ENCODE data around the gene FGF14. TPM values are rescaled to one million over a fixed set of nuclear protein-coding genes. Genes with fewer than 3 reads are reported as not detected.

Gene FGF14
- total RNA-seq, 1 donor from 2014 or later = 0.06 TPM

DNA sequence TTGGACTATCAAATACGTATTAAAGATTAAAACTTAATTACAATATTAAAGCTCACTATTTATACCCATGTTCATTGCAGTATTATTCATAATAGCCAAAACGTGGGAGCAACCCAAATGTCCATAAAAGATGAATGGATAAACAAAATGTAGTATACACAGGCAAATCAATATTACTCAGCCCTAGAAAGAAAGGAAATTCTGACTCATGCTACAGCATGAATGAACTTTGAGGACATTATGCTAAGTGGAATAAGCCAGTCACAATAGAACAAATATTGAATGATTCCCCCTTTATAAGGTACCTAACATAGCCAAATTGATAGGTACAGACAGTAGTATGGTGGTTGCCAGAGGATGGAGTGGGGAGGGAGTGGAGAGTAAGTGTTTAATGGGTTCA lies 457.3 kb downstream of the FGF14 start:
- no peak overlapping the region for H3K4me3 ChIP-seq (ENCODE audit: low read depth, low read length)
- TF ChIP-seq, protein P1, sequence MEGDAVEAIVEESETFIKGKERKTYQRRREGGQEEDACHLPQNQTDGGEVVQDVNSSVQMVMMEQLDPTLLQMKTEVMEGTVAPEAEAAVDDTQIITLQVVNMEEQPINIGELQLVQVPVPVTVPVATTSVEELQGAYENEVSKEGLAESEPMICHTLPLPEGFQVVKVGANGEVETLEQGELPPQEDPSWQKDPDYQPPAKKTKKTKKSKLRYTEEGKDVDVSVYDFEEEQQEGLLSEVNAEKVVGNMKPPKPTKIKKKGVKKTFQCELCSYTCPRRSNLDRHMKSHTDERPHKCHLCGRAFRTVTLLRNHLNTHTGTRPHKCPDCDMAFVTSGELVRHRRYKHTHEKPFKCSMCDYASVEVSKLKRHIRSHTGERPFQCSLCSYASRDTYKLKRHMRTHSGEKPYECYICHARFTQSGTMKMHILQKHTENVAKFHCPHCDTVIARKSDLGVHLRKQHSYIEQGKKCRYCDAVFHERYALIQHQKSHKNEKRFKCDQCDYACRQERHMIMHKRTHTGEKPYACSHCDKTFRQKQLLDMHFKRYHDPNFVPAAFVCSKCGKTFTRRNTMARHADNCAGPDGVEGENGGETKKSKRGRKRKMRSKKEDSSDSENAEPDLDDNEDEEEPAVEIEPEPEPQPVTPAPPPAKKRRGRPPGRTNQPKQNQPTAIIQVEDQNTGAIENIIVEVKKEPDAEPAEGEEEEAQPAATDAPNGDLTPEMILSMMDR (conservative IDR thresholded peaks at IDR 0.05; ENCODE audit: low read depth, low read length) = no peak
- no peak for DNase-seq (ENCODE audit: low read depth)

DNA sequence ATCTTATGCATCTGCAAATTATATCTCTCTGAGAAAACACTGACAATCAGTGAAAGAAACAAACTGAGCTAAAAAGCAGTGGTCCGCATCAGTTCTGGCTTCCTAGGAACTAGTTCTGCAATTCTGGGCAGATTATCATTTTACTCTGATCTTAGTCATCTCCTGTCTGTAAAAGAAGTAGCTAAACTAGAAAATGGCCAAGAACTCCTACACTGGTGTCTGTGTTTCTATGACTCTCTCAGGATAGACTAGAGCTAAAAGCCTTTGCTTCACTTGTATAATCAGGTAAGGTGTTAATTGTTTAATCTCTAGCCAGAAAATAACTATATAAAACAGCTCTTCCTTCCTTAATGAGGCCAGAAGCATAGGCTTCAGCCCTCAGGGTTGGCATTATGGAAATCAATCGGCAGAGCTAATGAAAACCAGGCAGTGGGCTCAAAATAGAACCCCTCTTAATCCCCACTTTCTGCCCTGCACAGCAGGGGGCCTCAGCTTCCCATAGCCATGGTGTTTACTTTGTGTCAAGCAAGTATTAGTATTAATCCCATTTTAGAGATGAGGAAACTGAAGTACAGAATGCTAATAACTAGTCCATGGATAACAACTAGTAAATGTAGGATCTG lies 459.2 kb downstream of the FGF14 start:
- no peak for DNase-seq (ENCODE audit: low read depth)
- no peak overlapping the region for H3K4me3 ChIP-seq (ENCODE audit: low read depth, low read length)
- TF ChIP-seq, protein P1 (conservative IDR thresholded peaks at IDR 0.05; ENCODE audit: low read depth, low read length) = peak; percentile 36

DNA sequence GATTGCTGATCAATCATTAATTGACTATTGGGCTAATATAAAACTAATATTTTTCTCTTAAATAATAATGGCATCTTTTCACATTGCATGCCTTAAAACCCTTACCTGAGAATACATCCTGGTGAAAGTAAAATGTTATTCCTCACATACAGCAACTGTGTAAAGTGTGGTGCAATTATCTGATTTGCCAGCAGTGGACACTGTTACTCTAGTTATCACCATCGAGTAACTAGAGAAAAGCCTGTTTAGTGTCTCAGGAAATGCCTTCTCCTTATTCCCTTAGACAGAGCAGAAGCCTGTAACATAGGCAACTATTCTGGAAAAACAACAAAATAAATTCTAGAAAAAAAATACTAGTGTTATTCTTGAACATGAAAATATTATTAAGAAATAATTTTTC lies 459.8 kb downstream of the FGF14 start:
- H3K4me3 ChIP-seq (ENCODE audit: low read depth, low read length) = no peak overlapping the region
- TF ChIP-seq, protein P1 (conservative IDR thresholded peaks at IDR 0.05; ENCODE audit: low read depth, low read length) = peak; percentile 92
- peak; percentile 18 for DNase-seq (ENCODE audit: low read depth)

DNA sequence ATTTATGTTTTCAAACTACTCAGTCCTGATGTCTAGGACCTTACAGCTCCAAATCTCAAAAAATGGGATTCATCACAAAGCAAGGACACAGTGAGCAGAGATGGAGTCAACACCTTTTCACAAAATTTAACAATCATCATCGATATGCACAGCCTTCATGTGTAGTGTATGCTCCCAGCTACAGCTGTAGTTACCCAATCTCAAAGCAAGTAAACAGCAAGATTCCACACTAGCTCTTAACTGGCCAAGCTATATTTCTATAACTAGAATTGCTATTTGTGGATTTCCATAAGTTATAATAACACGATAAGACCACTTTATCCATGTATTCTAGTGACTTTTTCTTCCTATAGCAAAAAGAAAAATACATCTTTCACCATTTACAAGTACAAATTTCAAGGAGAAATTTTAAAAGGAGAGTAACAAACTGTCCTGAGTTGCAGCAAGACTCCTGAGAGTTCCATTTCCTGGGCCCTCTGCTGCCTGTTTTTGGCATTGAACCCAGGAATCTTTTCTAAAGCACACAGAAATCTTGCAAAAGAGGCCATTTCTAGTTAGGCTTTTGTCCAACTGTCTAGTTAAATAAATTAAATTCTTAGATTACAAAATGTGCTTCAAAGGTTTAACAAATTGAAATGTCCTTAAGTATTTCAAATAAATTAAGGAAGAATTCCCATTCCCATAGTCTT lies 460.6 kb downstream of the FGF14 start:
- no peak for DNase-seq (ENCODE audit: low read depth)
- no peak overlapping the region for H3K4me3 ChIP-seq (ENCODE audit: low read depth, low read length)
- TF ChIP-seq, protein P1 (conservative IDR thresholded peaks at IDR 0.05; ENCODE audit: low read depth, low read length) = peak; percentile 63

DNA sequence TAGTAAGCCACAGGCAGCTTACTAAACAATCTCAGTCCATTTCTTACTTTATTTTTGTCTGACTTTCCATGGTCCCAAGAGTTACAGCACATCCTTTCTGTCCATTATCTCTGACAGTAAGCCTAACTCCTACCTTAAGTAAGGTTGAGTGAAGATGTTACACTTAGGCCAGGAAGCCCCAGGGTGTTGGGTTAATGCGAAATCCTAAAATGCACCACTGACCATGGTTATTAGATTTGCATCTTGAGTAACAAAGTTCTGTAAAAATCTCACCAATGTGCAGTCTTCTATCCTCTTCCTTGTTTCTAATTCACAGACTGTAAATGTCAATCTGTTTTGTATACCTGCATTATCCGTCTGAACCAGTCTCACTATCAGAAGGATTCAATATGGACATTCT lies 462.5 kb downstream of the FGF14 start:
- no peak overlapping the region for H3K4me3 ChIP-seq (ENCODE audit: low read depth, low read length)
- no peak for DNase-seq (ENCODE audit: low read depth)
- TF ChIP-seq, protein P1 (conservative IDR thresholded peaks at IDR 0.05; ENCODE audit: low read depth, low read length) = no peak

DNA sequence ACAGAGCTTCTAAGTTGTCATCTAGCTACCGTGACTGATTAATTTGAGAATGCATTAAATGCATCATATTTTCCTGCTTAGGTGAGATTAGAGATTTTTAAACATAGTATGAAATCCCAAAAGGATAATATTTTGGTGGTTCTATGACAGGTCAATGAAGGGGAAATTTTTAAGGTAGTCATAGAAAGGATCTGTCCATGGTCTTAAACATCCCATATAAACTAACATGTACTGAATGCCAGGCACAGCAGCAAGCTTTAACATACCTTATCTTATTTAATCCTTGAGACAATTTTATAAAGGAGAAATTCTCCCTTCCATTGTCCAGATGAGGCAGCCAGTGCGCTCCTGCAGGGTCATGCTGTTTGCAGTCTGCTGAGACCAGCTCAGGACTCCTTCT lies 466.0 kb downstream of the FGF14 start:
- TF ChIP-seq, protein P1 (conservative IDR thresholded peaks at IDR 0.05; ENCODE audit: low read depth, low read length) = no peak
- no peak overlapping the region for H3K4me3 ChIP-seq (ENCODE audit: low read depth, low read length)
- no peak for DNase-seq (ENCODE audit: low read depth)

DNA sequence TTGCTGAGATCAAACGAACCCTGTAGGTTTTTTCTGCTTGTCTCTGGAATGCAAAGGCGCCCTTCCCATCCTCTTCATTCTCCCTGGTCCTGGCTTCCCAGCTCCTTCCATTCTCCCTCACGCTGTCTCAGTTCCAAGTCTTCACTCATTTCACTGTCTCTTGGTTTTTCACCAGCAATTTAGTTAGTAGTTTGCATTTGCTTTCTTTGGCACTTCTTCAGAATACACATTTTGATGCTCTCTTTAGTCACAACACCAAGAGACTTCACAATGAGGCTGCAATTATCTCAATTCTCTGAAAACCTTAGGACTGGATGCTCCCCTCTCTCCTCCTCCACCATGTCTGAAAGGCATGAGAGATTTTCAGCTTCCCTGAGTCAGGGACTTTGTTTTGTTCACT lies 470.7 kb downstream of the FGF14 start:
- no peak overlapping the region for H3K4me3 ChIP-seq (ENCODE audit: low read depth, low read length)
- TF ChIP-seq, protein P1 (conservative IDR thresholded peaks at IDR 0.05; ENCODE audit: low read depth, low read length) = no peak
- DNase-seq (ENCODE audit: low read depth) = no peak
